GM19467 (cell line): ENCODE measurements around the gene ZACN.
"Not testable (repeated sequence)": the region's sequence is repeated elsewhere in the genome, so short reads cannot be mapped to it uniquely, and the experiment has no call there.

ENCODE experiments used
- ATAC-seq: cut with Tn5 transposase; IDR thresholded peaks from one replicate; pipeline ENCODE4 v1.9.1; 2021; ENCODE audit warnings: mild to moderate bottlenecking, moderate library complexity; ENCODE audit not compliant: unreplicated experiment

ZACN gene

GRCh38 chr17:76053246-76054111, 25.5 kb upstream of the ZACN start:
- no peak for ATAC-seq

GRCh38 chr17:76054112-76054476, 24.9 kb upstream of the ZACN start:
- ATAC-seq: no peak

- ATAC-seq: no peak
Measured at GRCh38 chr17:76056882-76057281, 22.1 kb upstream of the ZACN start.

GRCh38 chr17:76058264-76058663, 20.7 kb upstream of the ZACN start:
- not testable (repeated sequence) for ATAC-seq

GRCh38 chr17:76063875-76064546, 15.0 kb upstream of the ZACN start:
- ATAC-seq: no peak

- ATAC-seq: no peak
Measured at GRCh38 chr17:76065775-76066174, 13.2 kb upstream of the ZACN start.

- no peak for ATAC-seq
Measured at GRCh38 chr17:76071531-76072147, 7.3 kb upstream of the ZACN start.

- peak; percentile 87 for ATAC-seq
Measured at GRCh38 chr17:76072148-76072858, 6.7 kb upstream of the ZACN start, which contains the start of gene SRP68. Gene SRP68, minus strand, starts transcription at chr17:76072517. Its CDS starts 26 bp downstream, at chr17:76072491.

- no peak for ATAC-seq
Measured at GRCh38 chr17:76074390-76075363, 4.3 kb upstream of the ZACN start, which contains the start of gene GALR2. Gene GALR2, plus strand, starts transcription at chr17:76074781. Its CDS starts 103 bp downstream, at chr17:76074884.

GRCh38 chr17:76075364-76076145, 3.4 kb upstream of the ZACN start:
- no peak for ATAC-seq

- no peak for ATAC-seq
Measured at GRCh38 chr17:76076146-76076764, 2.7 kb upstream of the ZACN start.

GRCh38 chr17:76076765-76077583, 2.0 kb upstream of the ZACN start:
- no peak for ATAC-seq

- no peak for ATAC-seq
Measured at GRCh38 chr17:76077584-76078110, 1.3 kb upstream of the ZACN start.

GRCh38 chr17:76078370-76078769, 612 bp upstream of the ZACN start:
- not testable (repeated sequence) for ATAC-seq

- no peak for ATAC-seq
Measured at GRCh38 chr17:76079535-76079955, 563 bp downstream of the ZACN start.

GRCh38 chr17:76079956-76080767, 1.2 kb downstream of the ZACN start:
- ATAC-seq: no peak
